MCF 10A (cell line): Measurements from ENCODE around the gene TMEM131. TPM values are rescaled to one million over a fixed set of nuclear protein-coding genes. Genes with fewer than 3 reads are reported as not detected.
"Not testable (repeated sequence)": the region's sequence is repeated elsewhere in the genome, so short reads cannot be mapped to it uniquely, and the experiment has no call there.

Experiments
- BruUV-seq: library from RNA; stranded (reverse); fragments of 400-500 nt; replicated peaks from 2 replicates; lab custom pipeline; 2021; lab: Mats Ljungman, UMichigan
- CTCF ChIA-PET: fragments of 300-600 bp; sonication (Branson Sonifier 250); formaldehyde crosslinking; extraction: SDS; loops from one replicate; lab custom pipeline; 2021; ENCODE audit warnings: antibody characterized with exemption, inconsistent platforms; lab: Yijun Ruan, JAX
- POLR2A ChIA-PET: fragments of 300-600, 350-650 bp; sonication (Branson Sonifier 250); formaldehyde crosslinking; extraction: SDS; loops from one replicate; lab custom pipeline; 2020; ENCODE audit warnings: antibody characterized with exemption, inconsistent platforms; lab: Yijun Ruan, JAX
- DNase-seq: peaks from one replicate; pipeline ENCODE4 v3.0.0-alpha.2; 2018; ENCODE audit not compliant: unreplicated experiment
- H3K27ac Mint-ChIP-seq: one replicate; pipeline ENCODE4 v1.8.0; 2022; ENCODE audit warnings: mild to moderate bottlenecking, low read depth, mixed read lengths; ENCODE audit not compliant: unreplicated experiment
- H3K27me3 Mint-ChIP-seq: one replicate; pipeline ENCODE4 v1.8.0; 2022; ENCODE audit warnings: mixed read lengths; ENCODE audit not compliant: insufficient read depth, unreplicated experiment
- H3K36me3 Mint-ChIP-seq: one replicate; pipeline ENCODE4 v1.8.0; 2022; ENCODE audit warnings: mild to moderate bottlenecking, moderate library complexity, mixed read lengths; ENCODE audit not compliant: insufficient read depth, unreplicated experiment
- H3K4me1 Mint-ChIP-seq: one replicate; pipeline ENCODE4 v1.8.0; 2022; ENCODE audit warnings: mixed read lengths; ENCODE audit not compliant: insufficient read depth, unreplicated experiment
- H3K4me3 Mint-ChIP-seq: one replicate; pipeline ENCODE4 v1.8.0; 2022; ENCODE audit warnings: mild to moderate bottlenecking, moderate library complexity, mixed read lengths; ENCODE audit not compliant: unreplicated experiment
- H3K9me3 Mint-ChIP-seq: one replicate; pipeline ENCODE4 v1.8.0; 2022; ENCODE audit warnings: mixed read lengths; ENCODE audit not compliant: unreplicated experiment
- CTCF ChIP-seq: fragments of 200-600 bp; IDR thresholded peaks from one replicate; pipeline ENCODE4 v1.8.0; 2022; ENCODE audit warnings: antibody characterized with exemption, mild to moderate bottlenecking; ENCODE audit not compliant: unreplicated experiment
- intact Hi-C: fragments of 100-400 bp; cut with micrococcal nuclease; formaldehyde crosslinking; loops from 2 replicates; pipeline ENCODE4 v1.14.1; 2022
- total RNA-seq: library from RNA; stranded (reverse); gene quantifications from 2 replicates; pipeline ENCODE4 v1.2.3, GENCODE V29; 2022

Gene TMEM131
- total RNA-seq, 1 experiment from 2014 or later: 42.2 TPM

GRCh38 chr2:97889156-97889555 is 106.6 kb downstream of the TMEM131 start:
- intact Hi-C loops: no loop called here
- H3K27me3 Mint-ChIP-seq: no peaks in the 10 kb centered on the region
- no peaks in the 10 kb centered on the region for H3K4me1 Mint-ChIP-seq
- ChIA-PET CTCF (interaction anchor here (0.6 kb wide), 1 partner anchor 16 kb away, joined by 3 read pairs; no protein-coding TSS in a partner anchor), POLR2A (no interaction called here)
- H3K36me3 Mint-ChIP-seq: peaks cover 29% of the 10 kb centered on the region
- no peak overlapping the region for H3K27ac Mint-ChIP-seq
- no TSS peak for BruUV-seq
- TF ChIP-seq CTCF: no peak
- no peak overlapping the region for H3K4me3 Mint-ChIP-seq
- DNase-seq: no peak
- H3K9me3 Mint-ChIP-seq: peaks cover 10% of the 10 kb centered on the region

GRCh38 chr2:97885841-97886240 is 109.9 kb downstream of the TMEM131 start:
- TF ChIP-seq CTCF: no peak
- CTCF ChIA-PET: interaction anchor here (0.6 to 1.1 kb wide), 2 partner anchors 15 to 449 kb away, joined by 3 read pairs; no protein-coding TSS in a partner anchor
- no TSS peak for BruUV-seq

GRCh38 chr2:97880334-97880733 is 115.4 kb downstream of the TMEM131 start:
- intact Hi-C loops: no loop called here
- CTCF ChIA-PET: no interaction called here
- peaks cover 6% of the 10 kb centered on the region for H3K36me3 Mint-ChIP-seq

More at GRCh38 chr2:97885841-97886240, 109.9 kb downstream of the TMEM131 start:
- POLR2A ChIA-PET: interaction anchor here (0.6 kb wide), 1 partner anchor 15 kb away, joined by 3 read pairs; no protein-coding TSS in a partner anchor
- Mint-ChIP-seq H3K9me3 (peaks cover 10% of the 10 kb centered on the region), H3K36me3 (peaks cover 29% of the 10 kb centered on the region), H3K4me1 (no peaks in the 10 kb centered on the region), H3K27me3 (no peaks in the 10 kb centered on the region), H3K27ac (no peak overlapping the region), H3K4me3 (no peak overlapping the region)
- intact Hi-C loops: no loop called here
- no peak for DNase-seq

GRCh38 chr2:97878865-97879264 is 116.9 kb downstream of the TMEM131 start:
- no peaks in the 10 kb centered on the region for H3K27me3 Mint-ChIP-seq
- BruUV-seq: no TSS peak
- intact Hi-C loops: no loop called here
- peaks cover 18% of the 10 kb centered on the region for H3K9me3 Mint-ChIP-seq
- ChIA-PET POLR2A (no interaction called here), CTCF (no interaction called here)
- H3K27ac Mint-ChIP-seq: no peak overlapping the region
- H3K4me3 Mint-ChIP-seq: no peak overlapping the region
- peaks cover 6% of the 10 kb centered on the region for H3K36me3 Mint-ChIP-seq
- DNase-seq: no peak
- TF ChIP-seq CTCF: no peak
- H3K4me1 Mint-ChIP-seq: peaks cover 8% of the 10 kb centered on the region

More at GRCh38 chr2:97880334-97880733, 115.4 kb downstream of the TMEM131 start:
- Mint-ChIP-seq H3K27ac (no peak overlapping the region), H3K9me3 (peaks cover 12% of the 10 kb centered on the region), H3K4me1 (peaks cover 8% of the 10 kb centered on the region), H3K4me3 (no peak overlapping the region), H3K27me3 (no peaks in the 10 kb centered on the region)
- no peak for TF ChIP-seq CTCF
- no peak for DNase-seq
- no TSS peak for BruUV-seq
- POLR2A ChIA-PET: no interaction called here

GRCh38 chr2:97878317-97878716 is 117.4 kb downstream of the TMEM131 start:
- H3K27me3 Mint-ChIP-seq: not testable (repeated sequence)

More at GRCh38 chr2:97878317-97878716, 117.4 kb downstream of the TMEM131 start:
- H3K36me3 Mint-ChIP-seq, H3K4me3 Mint-ChIP-seq, H3K4me1 Mint-ChIP-seq, BruUV-seq, intact Hi-C loops, POLR2A ChIA-PET, DNase-seq, CTCF ChIA-PET, H3K27ac Mint-ChIP-seq: not testable (repeated sequence)
- H3K9me3 Mint-ChIP-seq: peaks cover 18% of the 10 kb centered on the region
